GM23338 (cell line): ENCODE measurements around the gene SETBP1. TPM values are rescaled to one million over a fixed set of nuclear protein-coding genes. Genes with fewer than 3 reads are reported as not detected.

Experiments used
- ATAC-seq: fragments of 200-7000 bp; cut with Tn5 transposase; 3 replicates; pipeline ENCODE4 v1.9.1; 2020
- DNase-seq: peaks from one replicate; pipeline ENCODE4 v3.0.0-alpha.2; 2015; ENCODE audit warnings: low spot score
- H2AFZ ChIP-seq: fragments of 200-600 bp; sonication (generic); 2 replicates; pipeline ENCODE4 v1.8.0; 2016; ENCODE audit warnings: antibody characterized with exemption, mild to moderate bottlenecking, moderate library complexity
- H3F3A ChIP-seq: fragments of 200-600 bp; sonication (generic); replicated peaks from 2 replicates; pipeline ENCODE4 v1.8.0; 2017; ENCODE audit warnings: antibody characterized with exemption, mixed run types, low read depth
- H3K27ac ChIP-seq: fragments of 200-600 bp; sonication (generic); 2 replicates; pipeline ENCODE4 v1.6.1; 2016; ENCODE audit warnings: low read depth
- H3K27me3 ChIP-seq: fragments of 200-600 bp; sonication (generic); 2 replicates; pipeline ENCODE4 v1.8.0; 2016; ENCODE audit warnings: mild to moderate bottlenecking, mixed run types, moderate library complexity; ENCODE audit not compliant: insufficient read depth
- H3K36me3 ChIP-seq: fragments of 200-600 bp; sonication (generic); 2 replicates; pipeline ENCODE4 v1.8.0; 2016; ENCODE audit warnings: mild to moderate bottlenecking; ENCODE audit not compliant: insufficient read depth
- H3K4me1 ChIP-seq: fragments of 200-600 bp; sonication (generic); 2 replicates; pipeline ENCODE4 v1.8.0; 2016; ENCODE audit warnings: mild to moderate bottlenecking, moderate library complexity; ENCODE audit not compliant: insufficient read depth
- H3K4me2 ChIP-seq: fragments of 200-600 bp; sonication (generic); 2 replicates; pipeline ENCODE4 v1.7.1; 2017; ENCODE audit warnings: mixed run types
- H3K4me3 ChIP-seq: fragments of 200-600 bp; sonication (generic); 2 replicates; pipeline ENCODE4 v1.6.1; 2016; ENCODE audit warnings: mixed run types
- H3K79me2 ChIP-seq: fragments of 200-600 bp; sonication (generic); replicated peaks from 2 replicates; pipeline ENCODE4 v1.8.0; 2017; ENCODE audit warnings: mild to moderate bottlenecking; ENCODE audit not compliant: insufficient read depth
- H3K9me2 ChIP-seq: fragments of 200-600 bp; sonication (generic); 2 replicates; pipeline ENCODE4 v1.8.0; 2017; ENCODE audit not compliant: insufficient read depth
- H4K20me1 ChIP-seq: fragments of 200-600 bp; sonication (generic); replicated peaks from 2 replicates; pipeline ENCODE4 v1.8.0; 2017; ENCODE audit warnings: mild to moderate bottlenecking; ENCODE audit not compliant: insufficient read depth
- H3K27ac Mint-ChIP-seq: 2 replicates; pipeline ENCODE4 v1.8.0; 2020; ENCODE audit warnings: inconsistent platforms, mild to moderate bottlenecking, moderate library complexity, mixed read lengths
- H3K27me3 Mint-ChIP-seq: 3 replicates; pipeline ENCODE4 v1.8.0; 2022; ENCODE audit warnings: low read depth, mild to moderate bottlenecking, moderate library complexity, mixed read lengths, inconsistent platforms; ENCODE audit not compliant: insufficient read depth, poor library complexity
- H3K36me3 Mint-ChIP-seq: 3 replicates; pipeline ENCODE4 v1.8.0; 2021; ENCODE audit warnings: low read depth, mild to moderate bottlenecking, inconsistent platforms, moderate library complexity, mixed read lengths
- H3K4me1 Mint-ChIP-seq: 3 replicates; pipeline ENCODE4 v1.8.0; 2020; ENCODE audit warnings: mild to moderate bottlenecking, inconsistent platforms, mixed read lengths
- H3K4me3 Mint-ChIP-seq: 3 replicates; pipeline ENCODE4 v1.8.0; 2021; ENCODE audit warnings: moderate library complexity, mild to moderate bottlenecking, inconsistent platforms, mixed read lengths
- H3K9me3 Mint-ChIP-seq: 3 replicates; pipeline ENCODE4 v1.8.0; 2020; ENCODE audit warnings: moderate library complexity, mild to moderate bottlenecking, inconsistent platforms, mixed read lengths
- POLR2AphosphoS5 ChIP-seq: IDR thresholded peaks from 2 replicates; pipeline ENCODE4 v1.6.1; 2016; ENCODE audit warnings: antibody characterized with exemption, low read depth
- polyA plus RNA-seq: library from polyadenylated mRNA; unstranded; fragments of >200 nt; fragmentation: Nextera tagmentation; extraction: Ambion mirVana; gene quantifications from 2 replicates; pipeline ENCODE4 v1.2.1, GENCODE V29; 2016
- total RNA-seq: library from RNA; depleted of rRNA; stranded (reverse); fragments of >200 nt; shearing (Covaris generic); gene quantifications from 2 replicates; pipeline ENCODE4 v1.2.3, GENCODE V29; 2014
- TF ChIP-seq, protein P1 (sequence below), 2 experiments: fragments of 200-600 bp in 1 of 2; sonication (generic) in 1 of 2; conservative IDR thresholded peaks; 2 replicates each; pipeline versions ENCODE4 v1.5.1 to v1.6.1; 2016 to 2017; ENCODE audit warnings: antibody characterized with exemption in 2 of 2, low read depth in 2 of 2, mild to moderate bottlenecking in 2 of 2, moderate library complexity in 1 of 2
- TF ChIP-seq, protein P2 (sequence below): fragments of 250-450 bp; sonication (Bioruptor Pico); IDR thresholded peaks from 2 replicates; pipeline ENCODE4 v1.5.0; 2020; ENCODE audit warnings: mild to moderate bottlenecking, moderate library complexity

SETBP1 gene
- total and polyA plus RNA-seq, 2 experiments from 2014 or later, result 1.6 to 5.5 TPM

DNA sequence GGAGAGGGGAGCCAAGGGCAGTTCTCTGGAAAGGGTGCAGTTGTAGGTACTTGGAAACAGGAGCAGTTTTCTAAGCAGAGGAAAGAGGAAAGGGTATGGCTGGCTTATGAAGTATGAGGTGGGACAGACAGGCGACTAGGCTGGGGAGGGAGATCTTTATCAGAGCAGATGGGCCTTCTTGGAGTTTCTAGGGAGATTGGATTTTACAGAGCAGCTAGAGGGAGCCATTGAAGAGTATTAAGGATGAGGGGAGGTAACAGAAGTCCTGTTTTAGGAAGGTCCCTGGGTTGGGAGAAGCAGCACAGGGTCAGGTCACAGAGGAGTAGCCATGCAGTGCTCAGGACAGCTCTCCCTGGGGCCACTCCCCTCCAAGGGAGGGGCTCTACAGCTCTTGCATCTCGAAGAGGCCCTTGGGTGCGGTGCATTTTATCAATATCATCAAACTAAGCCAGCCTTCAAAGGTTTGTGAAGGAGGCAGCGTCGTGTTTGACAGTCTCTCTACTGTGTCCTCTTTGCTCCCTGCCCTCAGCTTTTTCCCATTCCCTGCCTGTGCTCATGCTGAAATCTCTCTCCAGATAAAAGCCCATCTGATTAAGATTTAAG is 154.3 kb downstream of the SETBP1 start:
- Histone ChIP-seq H4K20me1 (no peaks in the 10 kb centered on the region), H3K27me3 (no peaks in the 10 kb centered on the region), H3K4me2 (no peak overlapping the region), H3K9me2 (peaks cover 5% of the 10 kb centered on the region; the same call in 1 of the 2 replicates), H2AFZ (no peak overlapping the region), H3K4me1 (peaks cover 23% of the 10 kb centered on the region), H3K79me2 (no peaks in the 10 kb centered on the region), H3K36me3 (no peaks in the 10 kb centered on the region), H3F3A (no peaks in the 10 kb centered on the region), H3K27ac (peak overlapping the region; percentile 4; the same call in 1 of the 2 replicates), H3K4me3 (no peak overlapping the region)
- no peak for TF ChIP-seq POLR2AphosphoS5
- TF ChIP-seq, protein P1, sequence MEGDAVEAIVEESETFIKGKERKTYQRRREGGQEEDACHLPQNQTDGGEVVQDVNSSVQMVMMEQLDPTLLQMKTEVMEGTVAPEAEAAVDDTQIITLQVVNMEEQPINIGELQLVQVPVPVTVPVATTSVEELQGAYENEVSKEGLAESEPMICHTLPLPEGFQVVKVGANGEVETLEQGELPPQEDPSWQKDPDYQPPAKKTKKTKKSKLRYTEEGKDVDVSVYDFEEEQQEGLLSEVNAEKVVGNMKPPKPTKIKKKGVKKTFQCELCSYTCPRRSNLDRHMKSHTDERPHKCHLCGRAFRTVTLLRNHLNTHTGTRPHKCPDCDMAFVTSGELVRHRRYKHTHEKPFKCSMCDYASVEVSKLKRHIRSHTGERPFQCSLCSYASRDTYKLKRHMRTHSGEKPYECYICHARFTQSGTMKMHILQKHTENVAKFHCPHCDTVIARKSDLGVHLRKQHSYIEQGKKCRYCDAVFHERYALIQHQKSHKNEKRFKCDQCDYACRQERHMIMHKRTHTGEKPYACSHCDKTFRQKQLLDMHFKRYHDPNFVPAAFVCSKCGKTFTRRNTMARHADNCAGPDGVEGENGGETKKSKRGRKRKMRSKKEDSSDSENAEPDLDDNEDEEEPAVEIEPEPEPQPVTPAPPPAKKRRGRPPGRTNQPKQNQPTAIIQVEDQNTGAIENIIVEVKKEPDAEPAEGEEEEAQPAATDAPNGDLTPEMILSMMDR (conservative IDR thresholded peaks at IDR 0.05; ENCODE audit: low read depth in 2 of 2), result peak in 1 of 2 experiments; percentile 32; a peak in 2 of 4 replicates
- TF ChIP-seq, protein P2, sequence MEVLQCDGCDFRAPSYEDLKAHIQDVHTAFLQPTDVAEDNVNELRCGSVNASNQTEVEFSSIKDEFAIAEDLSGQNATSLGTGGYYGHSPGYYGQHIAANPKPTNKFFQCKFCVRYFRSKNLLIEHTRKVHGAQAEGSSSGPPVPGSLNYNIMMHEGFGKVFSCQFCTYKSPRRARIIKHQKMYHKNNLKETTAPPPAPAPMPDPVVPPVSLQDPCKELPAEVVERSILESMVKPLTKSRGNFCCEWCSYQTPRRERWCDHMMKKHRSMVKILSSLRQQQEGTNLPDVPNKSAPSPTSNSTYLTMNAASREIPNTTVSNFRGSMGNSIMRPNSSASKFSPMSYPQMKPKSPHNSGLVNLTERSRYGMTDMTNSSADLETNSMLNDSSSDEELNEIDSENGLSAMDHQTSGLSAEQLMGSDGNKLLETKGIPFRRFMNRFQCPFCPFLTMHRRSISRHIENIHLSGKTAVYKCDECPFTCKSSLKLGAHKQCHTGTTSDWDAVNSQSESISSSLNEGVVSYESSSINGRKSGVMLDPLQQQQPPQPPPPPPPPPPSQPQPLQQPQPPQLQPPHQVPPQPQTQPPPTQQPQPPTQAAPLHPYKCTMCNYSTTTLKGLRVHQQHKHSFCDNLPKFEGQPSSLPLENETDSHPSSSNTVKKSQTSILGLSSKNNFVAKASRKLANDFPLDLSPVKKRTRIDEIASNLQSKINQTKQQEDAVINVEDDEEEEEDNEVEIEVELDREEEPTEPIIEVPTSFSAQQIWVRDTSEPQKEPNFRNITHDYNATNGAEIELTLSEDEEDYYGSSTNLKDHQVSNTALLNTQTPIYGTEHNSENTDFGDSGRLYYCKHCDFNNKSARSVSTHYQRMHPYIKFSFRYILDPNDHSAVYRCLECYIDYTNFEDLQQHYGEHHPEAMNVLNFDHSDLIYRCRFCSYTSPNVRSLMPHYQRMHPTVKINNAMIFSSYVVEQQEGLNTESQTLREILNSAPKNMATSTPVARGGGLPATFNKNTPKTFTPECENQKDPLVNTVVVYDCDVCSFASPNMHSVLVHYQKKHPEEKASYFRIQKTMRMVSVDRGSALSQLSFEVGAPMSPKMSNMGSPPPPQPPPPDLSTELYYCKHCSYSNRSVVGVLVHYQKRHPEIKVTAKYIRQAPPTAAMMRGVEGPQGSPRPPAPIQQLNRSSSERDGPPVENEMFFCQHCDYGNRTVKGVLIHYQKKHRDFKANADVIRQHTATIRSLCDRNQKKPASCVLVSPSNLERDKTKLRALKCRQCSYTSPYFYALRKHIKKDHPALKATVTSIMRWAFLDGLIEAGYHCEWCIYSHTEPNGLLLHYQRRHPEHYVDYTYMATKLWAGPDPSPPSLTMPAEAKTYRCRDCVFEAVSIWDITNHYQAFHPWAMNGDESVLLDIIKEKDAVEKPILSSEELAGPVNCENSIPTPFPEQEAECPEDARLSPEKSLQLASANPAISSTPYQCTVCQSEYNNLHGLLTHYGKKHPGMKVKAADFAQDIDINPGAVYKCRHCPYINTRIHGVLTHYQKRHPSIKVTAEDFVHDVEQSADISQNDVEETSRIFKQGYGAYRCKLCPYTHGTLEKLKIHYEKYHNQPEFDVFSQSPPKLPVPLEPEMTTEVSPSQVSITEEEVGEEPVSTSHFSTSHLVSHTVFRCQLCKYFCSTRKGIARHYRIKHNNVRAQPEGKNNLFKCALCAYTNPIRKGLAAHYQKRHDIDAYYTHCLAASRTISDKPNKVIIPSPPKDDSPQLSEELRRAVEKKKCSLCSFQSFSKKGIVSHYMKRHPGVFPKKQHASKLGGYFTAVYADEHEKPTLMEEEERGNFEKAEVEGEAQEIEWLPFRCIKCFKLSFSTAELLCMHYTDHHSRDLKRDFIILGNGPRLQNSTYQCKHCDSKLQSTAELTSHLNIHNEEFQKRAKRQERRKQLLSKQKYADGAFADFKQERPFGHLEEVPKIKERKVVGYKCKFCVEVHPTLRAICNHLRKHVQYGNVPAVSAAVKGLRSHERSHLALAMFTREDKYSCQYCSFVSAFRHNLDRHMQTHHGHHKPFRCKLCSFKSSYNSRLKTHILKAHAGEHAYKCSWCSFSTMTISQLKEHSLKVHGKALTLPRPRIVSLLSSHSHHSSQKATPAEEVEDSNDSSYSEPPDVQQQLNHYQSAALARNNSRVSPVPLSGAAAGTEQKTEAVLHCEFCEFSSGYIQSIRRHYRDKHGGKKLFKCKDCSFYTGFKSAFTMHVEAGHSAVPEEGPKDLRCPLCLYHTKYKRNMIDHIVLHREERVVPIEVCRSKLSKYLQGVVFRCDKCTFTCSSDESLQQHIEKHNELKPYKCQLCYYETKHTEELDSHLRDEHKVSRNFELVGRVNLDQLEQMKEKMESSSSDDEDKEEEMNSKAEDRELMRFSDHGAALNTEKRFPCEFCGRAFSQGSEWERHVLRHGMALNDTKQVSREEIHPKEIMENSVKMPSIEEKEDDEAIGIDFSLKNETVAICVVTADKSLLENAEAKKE, result no peak
- Mint-ChIP-seq H3K27me3 (peaks cover 4% of the 10 kb centered on the region), H3K4me1 (peaks cover 54% of the 10 kb centered on the region), H3K36me3 (no peaks in the 10 kb centered on the region; the same call in 2 of the 3 replicates), H3K9me3 (no peaks in the 10 kb centered on the region; the same call in 2 of the 3 replicates), H3K27ac (no peak overlapping the region), H3K4me3 (no peak overlapping the region; the same call in 2 of the 3 replicates)
- DNase-seq (peak; percentile 15), ATAC-seq (peak; percentile 36; the same call in 2 of the 3 replicates)
